Measurements from ENCODE around the gene NAB2.

Gene NAB2

GRCh38 chr12:57094208-57095160, 5.6 kb downstream of the NAB2 start:
- DNase-seq = no peak

GRCh38 chr12:57095440-57095839, 6.5 kb downstream of the NAB2 start:
- DNase-seq = no peak

GRCh38 chr12:57096099-57096572, 7.2 kb downstream of the NAB2 start:
- DNase-seq = no peak

- no peak for DNase-seq
Measured at GRCh38 chr12:57096748-57097553, 8.0 kb downstream of the NAB2 start.

- no peak for DNase-seq
Measured at GRCh38 chr12:57097554-57097835, 8.6 kb downstream of the NAB2 start.

GRCh38 chr12:57098546-57098945, 9.6 kb downstream of the NAB2 start:
- peak in 1 of 2 experiments; percentile 33 for DNase-seq

- DNase-seq = no peak
Measured at GRCh38 chr12:57099047-57099714, 10.3 kb downstream of the NAB2 start.

GRCh38 chr12:57099766-57100165, 10.9 kb downstream of the NAB2 start:
- no peak for DNase-seq

GRCh38 chr12:57101892-57102695, 13.2 kb downstream of the NAB2 start:
- no peak for DNase-seq

GRCh38 chr12:57103856-57104255, 14.9 kb downstream of the NAB2 start:
- no peak for DNase-seq

GRCh38 chr12:57104292-57104910, 15.5 kb downstream of the NAB2 start:
- no peak for DNase-seq

- no peak for DNase-seq
Measured at GRCh38 chr12:57105011-57105753, 16.3 kb downstream of the NAB2 start.

- DNase-seq = peak in 1 of 2 experiments; percentile 9
Measured at GRCh38 chr12:57106021-57106708, 17.3 kb downstream of the NAB2 start.

- DNase-seq = no peak
Measured at GRCh38 chr12:57107456-57108155, 18.7 kb downstream of the NAB2 start.

- no peak for DNase-seq
Measured at GRCh38 chr12:57109207-57110103, 20.5 kb downstream of the NAB2 start.

- DNase-seq = no peak
Measured at GRCh38 chr12:57110104-57111030, 21.5 kb downstream of the NAB2 start.

GRCh38 chr12:57111031-57111734, 22.3 kb downstream of the NAB2 start, which contains the start of gene STAT6:
Gene STAT6 (minus strand): TSS chr12:57111362. CDS start chr12:57108278, 3,084 bp downstream.
- DNase-seq = no peak
